Hematopoietic multipotent progenitor cell treated with erythropoietin and hydrocortisone succinate and interleukin-3 and kit ligand, for 4 days (in vitro differentiated cells): ENCODE measurements around the gene FAM180A.
"Not testable (repeated sequence)": the region's sequence is repeated elsewhere in the genome, so short reads cannot be mapped to it uniquely, and the experiment has no call there.

Experiments used
- DNase-seq: peaks from one replicate; pipeline ENCODE4 v3.0.0-alpha.2; 2015

Gene FAM180A

DNA sequence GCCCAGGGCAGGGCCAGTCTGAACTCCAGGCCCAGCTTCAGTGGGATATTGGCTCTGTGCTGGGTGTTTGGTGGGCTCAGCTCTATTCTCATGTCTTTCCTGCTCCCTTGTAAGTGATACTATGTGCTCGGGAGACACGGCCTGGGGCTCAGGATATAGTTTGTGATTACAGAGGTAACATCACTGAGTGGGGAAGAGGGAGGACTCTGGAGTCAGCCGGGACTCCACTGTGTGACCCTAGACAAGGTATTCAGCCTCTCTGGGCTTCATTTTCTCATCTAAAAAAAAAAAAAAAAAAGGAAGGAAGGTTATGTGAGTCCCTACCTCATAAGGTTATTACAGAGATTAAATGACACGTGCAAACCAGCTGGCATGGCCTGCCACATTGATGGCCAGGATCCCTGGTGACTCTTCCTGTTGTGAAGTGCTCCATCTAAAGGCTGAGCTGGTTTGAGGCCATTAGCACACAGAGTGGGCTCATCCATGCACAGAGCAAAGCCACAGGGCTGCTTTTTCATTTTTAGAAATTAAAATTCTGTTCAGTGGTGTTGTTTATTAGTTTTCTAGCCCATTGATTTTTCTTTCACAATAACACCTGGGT is 36.3 kb downstream of the FAM180A start:
- DNase-seq: no peak

DNA sequence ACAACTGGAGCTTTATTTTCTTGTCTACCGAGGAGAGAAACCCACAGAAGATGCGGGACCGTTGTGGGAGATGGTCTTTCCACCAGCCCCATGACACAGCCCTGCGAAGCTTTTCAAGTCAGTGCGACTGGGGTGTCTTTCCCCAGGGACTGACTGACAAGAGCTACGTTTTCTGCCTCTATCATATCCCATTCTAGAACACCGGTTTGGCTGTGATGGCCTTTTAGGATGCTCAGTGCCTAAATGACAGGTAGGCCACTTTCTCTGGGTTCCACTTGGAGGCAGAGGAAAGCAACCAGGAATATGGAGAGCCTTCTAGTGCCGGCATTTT is 37.5 kb downstream of the FAM180A start:
- no peak for DNase-seq

DNA sequence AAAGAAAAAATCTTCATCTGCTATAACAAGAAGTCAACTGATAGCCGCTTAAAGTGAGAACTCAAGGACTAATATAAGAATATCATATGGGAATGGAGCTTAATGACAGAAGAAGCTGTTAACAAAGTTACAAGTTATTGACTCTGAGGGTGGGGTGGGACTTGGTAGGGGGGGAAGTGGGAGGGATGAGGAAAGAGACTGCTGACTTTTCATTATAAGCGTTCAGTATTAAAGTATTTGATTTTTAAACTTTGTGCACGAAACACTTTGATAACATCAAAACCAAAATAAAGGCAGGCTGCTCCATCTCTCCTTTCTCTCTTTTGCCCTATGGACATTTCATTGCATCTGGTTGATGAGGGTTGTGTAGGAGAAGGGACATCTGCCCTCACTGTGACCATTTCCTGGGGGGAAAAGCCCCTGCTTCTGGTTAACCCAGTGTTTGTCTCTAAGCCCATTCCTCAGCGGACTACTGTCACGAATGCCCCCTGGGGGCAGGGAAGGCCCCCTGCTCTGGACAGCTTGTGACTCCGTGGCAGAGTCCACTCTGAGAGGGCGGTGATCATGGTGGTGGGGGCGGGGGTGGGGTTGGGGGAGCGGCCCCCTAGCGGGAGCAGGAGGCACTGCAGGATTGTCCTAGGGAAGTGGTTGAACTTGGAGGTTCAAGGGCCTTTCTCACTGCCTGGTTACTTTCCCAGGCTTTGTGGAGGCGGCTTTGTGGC is 38.0 kb downstream of the FAM180A start:
- peak; percentile 55 for DNase-seq

DNA sequence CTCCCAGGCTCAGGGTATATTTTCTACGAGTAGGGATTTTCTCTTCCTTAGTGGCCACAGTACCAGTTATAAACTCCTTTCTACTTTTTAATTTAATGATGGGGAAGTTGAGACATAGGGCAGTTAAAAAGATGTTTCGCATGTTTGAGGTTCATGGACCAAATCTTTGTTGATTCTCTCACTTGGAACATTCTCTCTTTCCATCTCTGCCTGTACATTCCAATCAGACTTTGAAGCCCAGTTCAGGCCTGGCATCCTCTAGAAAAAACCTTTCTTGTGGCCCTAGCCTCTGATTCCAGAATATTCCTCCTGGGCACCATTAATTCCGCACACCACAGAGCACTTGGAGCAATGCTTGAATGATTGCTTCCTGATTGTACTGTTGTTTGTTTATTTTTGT is 39.1 kb downstream of the FAM180A start:
- DNase-seq: no peak

DNA sequence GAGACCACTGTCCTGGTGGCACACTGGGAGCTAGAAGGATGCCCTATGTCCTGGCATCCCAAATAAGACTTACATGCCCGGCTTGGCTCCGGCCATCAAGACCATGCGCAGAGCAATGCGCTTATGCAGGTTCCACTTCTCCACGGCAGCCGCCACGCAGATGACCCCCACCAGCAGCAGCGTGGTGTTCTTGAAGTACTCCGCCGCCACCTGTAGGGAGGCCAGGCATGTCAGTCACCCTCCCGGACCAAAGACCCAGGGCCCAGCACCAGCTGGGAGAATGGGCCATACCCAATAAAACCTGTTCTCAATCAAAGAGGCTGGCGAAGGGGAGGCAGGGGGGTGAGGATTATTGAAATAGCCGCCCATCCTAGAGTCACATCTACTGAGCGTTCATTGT is 40.6 kb downstream of the FAM180A start:
- no peak for DNase-seq

DNA sequence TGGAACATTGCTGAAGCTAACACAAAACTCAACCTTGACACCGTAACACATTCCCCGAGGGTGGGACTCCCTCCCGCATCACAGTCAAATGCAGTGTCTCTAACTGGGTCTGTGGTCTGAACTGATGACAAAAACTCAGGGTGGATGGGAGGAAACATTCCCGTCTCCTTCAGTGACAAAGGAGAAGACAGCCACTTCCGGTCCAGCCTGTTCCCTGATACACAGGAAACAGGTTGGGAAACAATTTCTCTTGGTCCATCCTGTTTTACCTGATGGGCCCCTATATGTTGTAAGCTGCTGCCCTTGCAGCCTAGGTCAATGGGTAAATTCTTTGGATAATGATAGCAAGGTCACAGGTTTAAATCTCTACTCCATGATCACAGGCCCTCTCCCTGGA is 41.0 kb downstream of the FAM180A start:
- DNase-seq: no peak

DNA sequence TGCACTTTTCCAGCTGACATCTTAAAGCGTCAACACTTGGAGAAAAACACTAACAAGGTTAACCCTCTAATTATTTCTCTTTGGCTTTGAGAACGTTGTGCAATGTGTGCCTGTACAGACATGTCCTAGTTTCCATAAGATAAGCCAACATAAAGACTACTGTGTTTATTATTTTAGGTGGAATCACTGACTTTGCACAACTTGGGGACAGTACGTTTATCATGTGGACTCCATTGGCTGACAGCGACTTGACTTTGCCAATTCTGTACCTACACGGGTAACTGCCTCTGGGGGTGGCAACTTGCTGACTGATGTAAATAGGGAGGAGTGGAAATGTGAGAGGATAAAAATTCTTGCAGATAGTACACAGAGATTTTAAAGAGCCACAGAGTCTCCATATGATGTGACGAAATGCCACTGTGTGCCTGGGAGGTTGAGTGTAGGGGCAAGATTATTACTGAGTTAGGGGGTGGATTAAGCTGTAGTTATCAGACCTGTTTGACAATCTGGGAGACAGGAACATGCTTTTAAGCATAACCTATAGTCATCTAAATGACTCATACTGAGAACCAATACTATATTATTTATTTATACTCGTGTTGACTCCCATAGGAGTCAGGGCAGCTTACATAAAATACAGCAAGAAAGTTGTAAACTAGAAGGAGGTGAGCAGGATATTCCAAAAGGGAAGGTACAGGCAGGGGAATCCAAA is 41.6 kb downstream of the FAM180A start:
- DNase-seq: no peak

DNA sequence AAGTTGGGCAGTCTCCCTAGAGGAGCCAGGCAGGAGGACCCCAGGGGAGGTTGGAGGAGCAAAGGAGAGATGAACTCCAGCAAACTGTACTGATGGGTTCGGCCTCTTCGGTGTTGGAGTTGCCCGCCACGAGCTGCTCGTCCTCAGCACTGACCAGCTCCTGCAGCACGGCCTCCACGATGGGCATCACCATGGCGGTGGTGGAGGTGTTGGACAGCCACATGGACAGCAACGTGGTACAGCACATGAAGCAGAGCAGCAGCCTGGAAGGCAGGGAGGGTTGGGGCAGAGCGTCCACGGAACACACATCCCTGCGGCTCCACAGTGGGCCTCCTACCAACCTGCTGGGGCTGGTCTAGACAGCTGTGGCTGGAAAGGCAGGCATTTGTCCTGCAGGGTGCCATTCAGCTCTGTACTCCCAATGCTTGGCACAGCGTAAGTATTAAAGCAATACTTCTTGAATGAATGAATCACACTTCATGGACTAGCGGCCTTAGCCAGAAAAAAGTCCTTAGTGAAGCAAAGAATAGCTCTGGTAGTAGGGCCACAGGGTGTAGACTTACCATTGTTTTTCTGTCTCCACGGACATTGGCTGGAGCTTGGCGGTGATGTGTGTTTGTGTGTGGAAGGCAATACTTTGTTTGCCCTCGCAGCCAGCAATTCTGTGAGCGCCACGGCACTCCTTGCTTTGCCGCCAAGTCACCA is 42.4 kb downstream of the FAM180A start:
- DNase-seq: no peak

DNA sequence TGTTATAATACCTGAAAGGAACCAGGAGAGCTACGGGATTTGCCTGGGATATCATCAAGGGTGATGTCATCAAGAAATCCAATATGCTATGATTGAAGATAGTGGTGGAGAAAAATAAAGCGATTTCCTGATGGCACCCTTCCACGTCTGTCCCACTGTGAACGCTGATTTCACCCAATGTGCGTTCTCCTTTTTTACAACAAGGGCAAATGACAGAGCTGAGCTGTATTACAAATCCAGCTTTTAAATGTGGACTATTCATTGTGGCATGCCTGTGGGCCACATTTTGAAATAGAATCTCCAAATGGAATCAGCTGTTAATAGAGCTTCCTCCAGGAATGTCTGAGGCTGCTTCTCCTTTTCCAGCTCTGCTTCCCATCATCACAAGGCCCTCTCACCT is 43.9 kb downstream of the FAM180A start:
- DNase-seq: no peak

DNA sequence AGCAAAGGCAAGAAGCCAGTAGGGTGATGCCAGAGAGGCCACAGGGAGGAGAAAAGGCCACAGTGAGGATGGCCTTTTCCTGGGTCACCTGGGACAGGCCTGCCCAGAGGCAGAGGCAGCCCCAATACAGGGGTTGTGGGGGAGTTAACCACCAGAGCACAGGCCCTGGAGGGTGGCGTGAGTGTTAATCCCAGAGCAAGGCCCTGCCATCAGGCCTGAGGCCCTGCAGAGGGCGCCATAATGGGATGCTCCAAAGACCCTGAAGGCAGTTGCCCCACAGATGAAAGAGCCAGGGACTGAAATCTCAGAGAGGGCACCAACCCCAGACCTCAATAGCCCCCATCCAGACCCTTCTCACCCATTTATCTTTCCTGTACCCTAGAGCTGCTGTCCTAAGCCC is 44.5 kb downstream of the FAM180A start:
- DNase-seq: peak; percentile 43

DNA sequence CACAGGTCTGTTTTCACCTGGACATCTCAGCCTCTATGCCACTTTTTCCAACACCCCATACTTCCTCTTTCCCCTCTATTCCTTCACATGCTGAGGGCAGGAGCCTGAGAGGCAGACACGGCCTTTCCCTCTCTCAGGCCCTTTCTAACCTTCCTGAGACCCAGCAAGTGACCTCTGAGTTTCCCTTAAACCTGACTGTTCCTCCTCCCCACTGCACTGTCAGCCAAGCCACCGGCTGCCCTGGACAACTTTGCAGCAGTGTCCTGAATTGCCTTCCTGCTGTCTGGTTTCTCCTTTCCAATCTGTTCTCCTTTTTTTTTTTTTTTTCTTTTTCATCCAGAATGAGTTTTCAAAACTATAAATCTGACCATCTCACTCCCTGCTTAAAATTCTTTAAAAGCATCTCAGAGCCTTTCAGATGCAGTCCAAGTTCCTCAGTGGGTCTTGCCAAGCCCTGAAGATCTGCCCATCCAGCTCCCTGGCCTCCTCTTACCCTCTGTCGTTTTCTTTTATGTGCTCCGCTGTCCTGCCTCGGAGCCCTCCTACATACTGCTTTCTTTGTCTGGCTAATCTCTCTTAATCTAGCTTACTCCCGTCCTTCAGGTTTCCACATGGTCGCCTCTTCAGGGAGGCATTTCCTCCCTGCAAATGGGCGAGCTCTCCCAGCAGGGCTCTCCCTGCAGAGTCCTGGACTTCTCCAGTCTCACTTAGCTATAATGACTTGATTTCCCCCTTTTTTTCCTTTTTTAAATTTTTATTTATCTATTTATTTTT is 51.1 kb downstream of the FAM180A start:
- DNase-seq: no peak

DNA sequence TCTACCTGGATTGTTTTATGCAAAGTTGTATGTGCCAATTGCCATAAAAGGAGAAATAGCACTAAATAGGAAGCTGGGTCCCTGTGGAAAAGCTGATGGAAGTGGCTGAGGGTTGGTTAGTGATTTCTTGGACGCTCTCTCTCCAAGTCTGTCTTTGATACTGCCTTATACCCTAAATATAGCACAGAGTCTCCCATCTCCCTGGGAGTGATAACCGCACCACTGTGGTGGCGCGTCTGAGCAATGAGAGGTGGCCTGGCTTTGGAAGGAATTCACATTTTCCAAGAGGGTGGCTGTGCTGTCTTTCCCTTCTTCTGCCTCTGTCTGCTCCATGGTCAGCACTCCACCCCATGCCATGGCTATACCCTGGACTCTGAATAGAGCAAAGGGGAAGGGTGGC is 55.1 kb downstream of the FAM180A start:
- no peak for DNase-seq

DNA sequence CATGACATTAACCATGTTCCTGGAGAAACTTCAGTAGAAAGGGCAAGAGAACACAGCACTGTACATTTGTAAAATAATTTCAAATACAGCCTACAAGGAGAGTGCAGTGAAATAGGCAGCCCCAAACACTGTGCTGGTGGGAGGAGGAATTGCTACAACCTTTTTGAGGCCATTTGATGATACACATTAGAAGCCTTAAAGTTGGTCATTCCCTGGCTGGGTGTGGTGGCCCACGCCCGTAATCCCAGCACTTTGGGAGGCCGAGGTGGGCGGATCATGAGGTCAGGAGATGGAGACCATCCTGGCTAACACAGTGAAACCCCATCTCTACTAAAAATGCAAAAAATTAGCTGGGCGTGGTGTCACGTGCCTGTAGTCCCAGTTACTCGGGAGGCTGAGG is 56.0 kb downstream of the FAM180A start:
- not testable (repeated sequence) for DNase-seq

DNA sequence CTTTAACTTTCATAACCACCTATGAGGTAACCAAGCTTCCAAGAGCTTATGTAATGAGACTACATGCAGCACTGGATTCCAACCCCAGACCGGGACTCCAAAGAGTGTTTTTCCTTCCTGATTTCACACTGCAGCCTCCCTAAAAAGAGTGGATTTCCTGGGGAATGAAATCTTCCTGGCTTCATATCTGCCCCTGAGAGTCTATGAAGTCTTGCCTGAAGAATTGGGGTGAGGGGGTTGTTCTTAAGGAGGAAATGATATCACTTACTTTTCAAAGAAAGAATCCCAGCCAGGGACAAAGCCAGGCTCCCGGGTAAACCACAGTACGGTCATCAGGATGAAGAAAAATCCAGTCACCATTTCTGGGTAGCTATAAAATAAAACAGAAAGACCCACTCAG is 56.6 kb downstream of the FAM180A start:
- DNase-seq: no peak

DNA sequence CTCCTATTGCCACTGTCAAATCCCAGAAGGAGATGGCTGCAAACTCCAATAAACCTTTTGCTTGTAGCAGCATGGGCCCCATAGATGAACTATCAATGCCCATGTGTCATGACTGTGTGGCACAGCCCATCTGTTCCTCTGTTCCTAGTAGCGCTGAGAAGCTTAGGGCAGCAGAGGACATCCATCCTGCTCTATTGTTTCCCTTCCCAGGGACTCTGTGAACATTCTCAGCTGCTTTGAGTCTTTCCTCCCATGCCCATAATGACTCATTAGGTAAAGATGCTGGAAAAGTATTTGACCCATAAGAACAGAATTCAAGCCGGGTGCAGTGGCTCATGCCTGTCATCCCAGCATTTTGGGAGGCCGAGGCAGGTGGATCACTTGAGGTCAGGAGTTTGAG is 58.0 kb downstream of the FAM180A start:
- DNase-seq: no peak

DNA sequence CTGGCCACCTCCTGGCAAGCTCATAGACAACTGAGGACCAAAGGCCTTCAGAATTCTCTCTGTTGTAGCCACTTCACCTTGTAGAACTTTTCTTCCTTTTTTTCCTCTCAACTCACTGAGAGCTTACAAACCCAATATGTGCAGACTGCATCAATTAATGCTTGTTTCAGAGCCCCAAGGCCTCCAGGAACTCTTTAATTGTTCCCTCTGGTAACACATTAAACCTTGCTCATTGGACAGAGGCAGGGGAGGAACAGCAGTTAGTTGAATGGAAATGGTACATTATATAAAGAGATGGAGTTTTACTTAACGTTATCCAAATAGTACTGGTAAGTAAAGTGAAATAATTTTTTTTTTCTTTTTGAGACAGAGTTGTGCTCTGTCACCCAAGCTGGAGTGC is 61.1 kb downstream of the FAM180A start:
- no peak for DNase-seq

DNA sequence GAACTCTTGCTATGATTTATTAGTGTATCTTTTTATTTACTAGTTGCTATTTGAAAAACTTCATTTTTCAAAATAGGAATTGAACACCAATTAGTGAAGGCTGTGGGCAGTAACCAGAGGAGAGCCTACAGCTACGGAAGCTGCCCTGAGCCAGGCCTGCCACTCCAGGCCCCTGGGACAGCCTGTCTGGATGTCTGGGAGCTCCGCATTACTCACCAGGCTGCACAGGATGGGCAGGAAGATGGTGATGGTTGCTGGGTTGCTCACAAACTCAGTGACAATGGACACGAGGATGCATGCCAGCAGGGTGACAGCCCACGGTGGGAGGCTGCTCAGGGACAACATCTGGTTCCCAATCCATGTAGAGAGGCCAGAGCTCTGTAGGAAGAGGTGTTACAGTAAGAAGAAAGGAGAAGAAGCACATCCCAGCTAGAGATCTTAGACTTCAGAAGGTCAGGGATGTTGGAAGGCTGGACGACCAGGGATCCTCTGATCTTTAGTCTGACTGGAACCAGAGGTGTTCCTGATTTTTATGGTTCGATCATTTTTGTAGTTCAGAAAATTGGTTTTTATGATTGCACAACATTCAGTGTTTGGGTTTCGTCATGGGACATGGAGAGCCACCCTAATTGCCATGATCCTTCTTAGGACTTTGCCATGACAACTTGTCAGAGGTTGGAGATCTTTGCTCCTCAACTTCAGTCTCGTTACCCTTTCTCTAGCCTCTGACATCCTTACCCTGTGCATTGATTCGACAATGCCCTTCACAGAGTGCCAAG is 63.1 kb downstream of the FAM180A start:
- DNase-seq: no peak

DNA sequence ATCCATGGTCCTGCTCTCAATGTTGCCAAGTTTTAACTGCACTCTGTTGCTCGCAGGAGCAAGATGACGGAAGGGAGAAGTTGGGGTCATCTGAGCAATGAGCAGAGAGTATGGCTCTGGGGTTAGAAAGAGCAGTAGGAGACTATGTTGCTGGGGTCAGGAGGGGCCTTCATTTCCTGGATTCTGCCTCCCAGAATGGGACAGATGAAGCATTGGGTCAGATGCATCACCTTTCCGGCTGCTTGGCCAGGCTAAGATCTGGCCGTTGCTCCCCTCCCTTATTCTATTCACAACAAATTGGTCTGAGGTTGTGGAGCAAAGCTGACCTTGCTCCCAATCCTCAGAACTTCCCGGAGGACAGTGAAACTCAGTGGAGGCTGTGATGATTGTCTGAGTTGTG is 63.9 kb downstream of the FAM180A start:
- DNase-seq: no peak

DNA sequence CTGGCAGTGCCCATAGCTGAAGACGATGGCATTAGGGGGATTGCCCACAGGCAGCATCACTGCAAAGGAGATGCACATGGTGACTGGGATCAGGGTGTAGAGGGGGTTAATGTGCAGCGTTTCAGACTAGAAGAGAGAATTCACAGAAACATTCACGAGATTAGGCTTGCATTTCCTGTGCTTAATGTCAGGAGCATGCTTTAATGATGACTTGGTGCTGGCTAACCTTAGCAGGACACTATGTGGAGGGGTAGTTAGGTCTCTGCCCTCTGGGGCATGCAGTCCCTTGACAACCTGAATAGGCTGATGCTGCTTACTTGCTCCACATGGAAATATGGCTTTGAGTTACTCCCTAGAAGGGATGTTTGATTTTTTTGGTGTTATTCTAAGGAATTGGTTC is 64.5 kb downstream of the FAM180A start:
- DNase-seq: no peak

DNA sequence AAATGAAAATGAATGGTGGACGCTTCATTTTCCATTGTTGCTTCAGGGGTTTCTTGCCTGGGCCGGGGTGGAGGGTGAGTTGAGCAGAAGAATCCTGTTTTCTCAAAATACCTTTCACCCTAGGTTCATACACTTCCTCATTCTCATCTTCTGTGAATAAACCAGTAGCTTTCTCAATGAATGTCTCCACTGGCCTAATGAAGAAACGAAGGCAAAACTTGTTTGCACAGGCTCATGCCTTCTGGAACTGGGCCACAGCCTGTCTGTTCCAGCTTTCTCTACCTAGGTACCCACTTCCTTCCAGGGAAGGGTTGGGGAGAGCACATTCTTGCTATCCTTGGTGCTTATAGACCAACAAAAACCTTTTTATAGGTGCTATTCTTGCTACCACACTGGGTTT is 65.0 kb downstream of the FAM180A start:
- no peak for DNase-seq

DNA sequence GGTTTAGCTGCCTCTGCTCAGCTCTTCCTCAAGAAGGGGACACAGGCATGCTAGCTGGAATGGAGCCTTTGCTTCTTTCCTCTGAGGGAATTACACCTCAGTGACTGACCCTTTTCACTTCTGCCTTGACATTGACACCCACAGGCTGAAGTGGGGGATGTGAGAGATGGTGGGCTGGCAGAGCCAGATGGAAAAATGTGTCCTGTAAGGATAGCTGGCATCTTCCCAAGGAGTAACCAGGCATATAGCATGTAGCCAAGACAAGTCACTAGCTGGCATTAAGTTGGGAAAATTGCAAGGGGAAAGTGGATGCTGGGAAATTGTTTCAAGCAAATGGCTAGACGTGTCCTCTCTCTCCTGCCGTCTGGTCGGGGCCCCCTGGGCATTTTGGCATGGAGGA is 66.4 kb downstream of the FAM180A start:
- DNase-seq: no peak

DNA sequence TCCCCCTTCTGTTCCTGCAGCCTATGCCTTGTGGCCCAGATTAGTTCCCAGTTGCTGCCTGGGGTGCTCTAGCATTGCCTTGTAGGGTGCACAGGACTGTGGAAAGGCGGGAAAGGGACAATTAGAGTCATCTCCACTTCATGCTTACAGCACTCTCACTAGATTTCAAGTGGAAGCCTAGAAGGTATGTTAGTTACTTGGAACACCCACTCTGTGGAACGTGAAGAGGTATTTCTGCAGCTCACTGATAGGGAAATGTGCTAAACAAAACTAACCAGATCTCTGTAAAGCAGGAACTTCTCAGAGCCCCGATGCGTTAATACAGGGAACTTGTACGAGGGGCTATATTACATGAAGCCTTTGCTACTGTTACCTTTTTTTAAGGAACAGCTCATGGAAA is 66.9 kb downstream of the FAM180A start:
- peak; percentile 66 for DNase-seq
